H9 (cell line): Measurements from ENCODE around the gene RUNX2. TPM values are rescaled to one million over a fixed set of nuclear protein-coding genes. Genes with fewer than 3 reads are reported as not detected.

ENCODE experiments used
- DNase-seq: peaks from one replicate; pipeline ENCODE4 v3.0.0-alpha.2; 2017
- H2AFZ ChIP-seq: one replicate; pipeline ENCODE4 v1.6.1; 2013; ENCODE audit warnings: mild to moderate bottlenecking, low read length, control low read depth, moderate library complexity
- H2AK5ac ChIP-seq: 2 replicates; pipeline ENCODE4 v1.6.1; 2013; ENCODE audit warnings: low read length, control low read depth, mixed read lengths; ENCODE audit not compliant: insufficient read length
- H2BK120ac ChIP-seq: one replicate; pipeline ENCODE4 v1.6.1; 2013; ENCODE audit warnings: low read depth, mild to moderate bottlenecking, low read length, control low read depth, inconsistent platforms; ENCODE audit not compliant: poor library complexity, severe bottlenecking
- H2BK12ac ChIP-seq: 2 replicates; pipeline ENCODE4 v1.6.1; 2013; ENCODE audit warnings: low read length, control low read depth, mixed read lengths, low read depth; ENCODE audit not compliant: insufficient read length
- H2BK15ac ChIP-seq: 2 replicates; pipeline ENCODE4 v1.6.1; 2013; ENCODE audit warnings: low read depth, low read length, control low read depth
- H2BK20ac ChIP-seq: one replicate; pipeline ENCODE4 v1.6.1; 2013; ENCODE audit warnings: low read depth, mild to moderate bottlenecking, low read length, control low read depth, inconsistent platforms; ENCODE audit not compliant: poor library complexity, severe bottlenecking
- H2BK5ac ChIP-seq: 2 replicates; pipeline ENCODE4 v1.6.1; 2013; ENCODE audit warnings: low read length, control low read depth, mixed read lengths; ENCODE audit not compliant: insufficient read length
- H3K14ac ChIP-seq: 2 replicates; pipeline ENCODE4 v1.6.1; 2013; ENCODE audit warnings: low read length, control low read depth; ENCODE audit not compliant: insufficient read depth
- H3K18ac ChIP-seq: 2 replicates; pipeline ENCODE4 v1.6.1; 2013; ENCODE audit warnings: low read depth, mild to moderate bottlenecking, mixed read lengths, low read length, control low read depth; ENCODE audit not compliant: insufficient read length
- H3K23ac ChIP-seq: 2 replicates; pipeline ENCODE4 v1.6.1; 2013; ENCODE audit warnings: low read length, control low read depth, mixed read lengths, low read depth; ENCODE audit not compliant: insufficient read length
- H3K23me2 ChIP-seq: 2 replicates; pipeline ENCODE4 v1.6.1; 2013; ENCODE audit warnings: low read depth, mild to moderate bottlenecking, mixed read lengths, low read length, control low read depth; ENCODE audit not compliant: insufficient read length, poor library complexity, severe bottlenecking
- H3K27ac ChIP-seq: 2 replicates; pipeline ENCODE4 v1.5.1; 2013; ENCODE audit warnings: low read length, control low read depth, mixed read lengths, low read depth; ENCODE audit not compliant: insufficient read length
- H3K27me3 ChIP-seq: 2 replicates; pipeline ENCODE4 v1.6.1; 2013; ENCODE audit warnings: low read length, control low read depth, inconsistent platforms; ENCODE audit not compliant: insufficient read depth
- H3K4ac ChIP-seq: 2 replicates; pipeline ENCODE4 v1.6.1; 2013; ENCODE audit warnings: low read depth, mild to moderate bottlenecking, control low read depth, inconsistent platforms, low read length, moderate library complexity
- H3K4me1 ChIP-seq: 2 replicates; pipeline ENCODE4 v1.6.1; 2013; ENCODE audit warnings: low read length, control low read depth, inconsistent platforms; ENCODE audit not compliant: insufficient read depth
- H3K4me2 ChIP-seq: 2 replicates; pipeline ENCODE4 v1.6.1; 2013; ENCODE audit warnings: low read length, control low read depth, mixed read lengths; ENCODE audit not compliant: insufficient read length, insufficient read depth
- H3K56ac ChIP-seq: 2 replicates; pipeline ENCODE4 v1.6.1; 2013; ENCODE audit warnings: low read depth, mild to moderate bottlenecking, mixed read lengths, low read length, control low read depth; ENCODE audit not compliant: insufficient read length
- H3K79me1 ChIP-seq: 2 replicates; pipeline ENCODE4 v1.6.1; 2013; ENCODE audit warnings: low read depth, mild to moderate bottlenecking, moderate library complexity, low read length, control low read depth, inconsistent platforms; ENCODE audit not compliant: insufficient read depth, poor library complexity, severe bottlenecking
- H3K79me2 ChIP-seq: 2 replicates; pipeline ENCODE4 v1.6.1; 2013; ENCODE audit warnings: low read length, control low read depth, inconsistent platforms; ENCODE audit not compliant: insufficient read depth
- H3K9ac ChIP-seq: 2 replicates; pipeline ENCODE4 v1.6.1; 2013; ENCODE audit warnings: low read length, control low read depth, mixed read lengths; ENCODE audit not compliant: insufficient read length; ENCODE audit errors: extremely low read depth
- H3K9me3 ChIP-seq: one replicate; pipeline ENCODE4 v1.6.1; 2013; ENCODE audit warnings: low read depth, low read length, inconsistent platforms; ENCODE audit not compliant: control insufficient read depth
- H3T11ph ChIP-seq: one replicate; pipeline ENCODE4 v1.6.1; 2013; ENCODE audit warnings: mild to moderate bottlenecking, low read length, control low read depth, inconsistent platforms
- H4K20me1 ChIP-seq: one replicate; pipeline ENCODE4 v1.6.1; 2013; ENCODE audit not compliant: control insufficient read depth, insufficient read length, insufficient read depth
- H4K5ac ChIP-seq: 2 replicates; pipeline ENCODE4 v1.6.1; 2013; ENCODE audit warnings: low read depth, mild to moderate bottlenecking, mixed read lengths, low read length, control low read depth; ENCODE audit not compliant: insufficient read length
- H4K8ac ChIP-seq: replicated peaks from 2 replicates; pipeline ENCODE4 v1.6.1; 2013; ENCODE audit warnings: low read length, control low read depth, mixed read lengths, low read depth; ENCODE audit not compliant: insufficient read length
- H4K91ac ChIP-seq: 2 replicates; pipeline ENCODE4 v1.6.1; 2013; ENCODE audit warnings: low read depth, mild to moderate bottlenecking, moderate library complexity, mixed read lengths, low read length, control low read depth; ENCODE audit not compliant: insufficient read length
- H3K27ac Mint-ChIP-seq, 3 experiments: 2 replicates in 2 of 3; 3 replicates in 1 of 3; pipeline ENCODE4 v1.8.0; 2020 to 2021; ENCODE audit warnings: mixed read lengths in 3 of 3, mild to moderate bottlenecking in 1 of 3, moderate library complexity in 1 of 3
- H3K27me3 Mint-ChIP-seq: 2 replicates; pipeline ENCODE4 v1.8.0; 2021; ENCODE audit warnings: low read depth, mild to moderate bottlenecking, moderate library complexity, mixed read lengths
- H3K36me3 Mint-ChIP-seq, 3 experiments: 2 replicates in 2 of 3; 3 replicates in 1 of 3; pipeline ENCODE4 v1.8.0; 2020 to 2021; ENCODE audit warnings: low read depth in 3 of 3, mixed read lengths in 3 of 3; ENCODE audit not compliant: insufficient read depth in 1 of 3
- H3K4me1 Mint-ChIP-seq, 2 experiments: 2 replicates each; pipeline ENCODE4 v1.8.0; 2020; ENCODE audit warnings: mixed read lengths in 2 of 2
- H3K4me3 Mint-ChIP-seq, 2 experiments: 2 replicates in 1 of 2; 3 replicates in 1 of 2; pipeline ENCODE4 v1.8.0; 2020 to 2021; ENCODE audit warnings: mild to moderate bottlenecking in 2 of 2, mixed read lengths in 2 of 2, moderate library complexity in 1 of 2
- H3K9me3 Mint-ChIP-seq, 2 experiments: 2 replicates in 1 of 2; 3 replicates in 1 of 2; pipeline ENCODE4 v1.8.0; 2020; ENCODE audit warnings: mild to moderate bottlenecking in 2 of 2, mixed read lengths in 2 of 2, moderate library complexity in 1 of 2
- WGBS: extraction: QIAGEN DNeasy Blood & Tissue Kit; methylation state at CpG from one replicate; pipeline ENCODE4 v1.1.7; 2013; ENCODE audit warnings: missing lambda C conversion rate, low lambda C conversion rate, mixed read lengths; ENCODE audit not compliant: insufficient read length; ENCODE audit errors: extremely low coverage; 5-methylcytosine and 5-hydroxymethylcytosine counted together
- total RNA-seq: library from RNA; stranded (reverse); gene quantifications from 2 replicates; pipeline ENCODE4 v1.2.1, GENCODE V29; 2021
- TF ChIP-seq, protein P1 (sequence below): fragments of 200-600 bp; sonication (generic); conservative IDR thresholded peaks from 3 replicates; pipeline ENCODE4 v1.8.0; 2021; ENCODE audit warnings: antibody characterized with exemption, mild to moderate bottlenecking

Gene RUNX2
- total RNA-seq, 1 experiment from 2014 or later = 0.15 TPM

- Histone ChIP-seq H3K4ac (no peak overlapping the region), H2BK15ac (no peak overlapping the region), H2AK5ac (no peak overlapping the region), H2BK5ac (no peak overlapping the region), H3K18ac (no peak overlapping the region), H2BK12ac (no peak overlapping the region), H3K23me2 (no peaks in the 10 kb centered on the region), H2BK20ac (no peak overlapping the region), H3K56ac (no peak overlapping the region), H3K4me2 (no peak overlapping the region), H2AFZ (no peak overlapping the region), H3K14ac (no peak overlapping the region), H3K9me3 (no peaks in the 10 kb centered on the region), H3K27ac (no peak overlapping the region), H3K9ac (no peak overlapping the region), H4K20me1 (no peaks in the 10 kb centered on the region), H4K8ac (no peak overlapping the region), H4K91ac (no peak overlapping the region), H4K5ac (no peak overlapping the region), H2BK120ac (no peak overlapping the region), H3K79me1 (no peaks in the 10 kb centered on the region), H3T11ph (no peak overlapping the region), H3K79me2 (no peaks in the 10 kb centered on the region), H3K23ac (no peak overlapping the region), H3K27me3 (no peaks in the 10 kb centered on the region; the same call in 1 of the 2 replicates), H3K4me1 (no peaks in the 10 kb centered on the region)
- DNase-seq = no peak
- Mint-ChIP-seq H3K4me3 (no peak overlapping the region), H3K27ac (no peak overlapping the region), H3K36me3 (peaks cover 0 to 2% (median 0%) of the 10 kb centered on the region in 3 experiments; a peak in 1 of 7 replicates), H3K9me3 (no peaks in the 10 kb centered on the region), H3K4me1 (no peaks in the 10 kb centered on the region), H3K27me3 (peaks cover 36% of the 10 kb centered on the region)
- no CpG with 5 or more reads among the region's 4 CpGs for WGBS
- TF ChIP-seq, protein P1, sequence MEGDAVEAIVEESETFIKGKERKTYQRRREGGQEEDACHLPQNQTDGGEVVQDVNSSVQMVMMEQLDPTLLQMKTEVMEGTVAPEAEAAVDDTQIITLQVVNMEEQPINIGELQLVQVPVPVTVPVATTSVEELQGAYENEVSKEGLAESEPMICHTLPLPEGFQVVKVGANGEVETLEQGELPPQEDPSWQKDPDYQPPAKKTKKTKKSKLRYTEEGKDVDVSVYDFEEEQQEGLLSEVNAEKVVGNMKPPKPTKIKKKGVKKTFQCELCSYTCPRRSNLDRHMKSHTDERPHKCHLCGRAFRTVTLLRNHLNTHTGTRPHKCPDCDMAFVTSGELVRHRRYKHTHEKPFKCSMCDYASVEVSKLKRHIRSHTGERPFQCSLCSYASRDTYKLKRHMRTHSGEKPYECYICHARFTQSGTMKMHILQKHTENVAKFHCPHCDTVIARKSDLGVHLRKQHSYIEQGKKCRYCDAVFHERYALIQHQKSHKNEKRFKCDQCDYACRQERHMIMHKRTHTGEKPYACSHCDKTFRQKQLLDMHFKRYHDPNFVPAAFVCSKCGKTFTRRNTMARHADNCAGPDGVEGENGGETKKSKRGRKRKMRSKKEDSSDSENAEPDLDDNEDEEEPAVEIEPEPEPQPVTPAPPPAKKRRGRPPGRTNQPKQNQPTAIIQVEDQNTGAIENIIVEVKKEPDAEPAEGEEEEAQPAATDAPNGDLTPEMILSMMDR = no peak
Observed at GRCh38 chr6:45655745-45656476, 327.8 kb downstream of the RUNX2 start.
